HCT116 (cell line): ENCODE measurements around the gene TRIM5. TPM values are rescaled to one million over a fixed set of nuclear protein-coding genes. Genes with fewer than 3 reads are reported as not detected.

Experiments used
- ATAC-seq: fragments of 200-7000 bp; cut with Tn5 transposase; 2 replicates; pipeline ENCODE4 v1.9.1; 2020; ENCODE audit warnings: mild to moderate bottlenecking, moderate library complexity
- BruUV-seq: library from RNA; stranded (reverse); fragments of 400-500 nt; replicated peaks from 2 replicates; lab custom pipeline; 2021; lab: Mats Ljungman, UMichigan
- CTCF ChIA-PET: fragments of 300-600 bp; sonication (Branson Sonifier 250); formaldehyde crosslinking; loops from one replicate; lab custom pipeline; 2021; ENCODE audit warnings: antibody characterized with exemption; lab: Charles Lee
- POLR2A ChIA-PET: fragments of 300-600, 350-600 bp; sonication (Branson Sonifier 250); formaldehyde crosslinking; loops from one replicate; lab custom pipeline; 2021; ENCODE audit warnings: antibody characterized with exemption; lab: Charles Lee
- RAD21 ChIA-PET, 2 experiments: fragments of 300-600 bp; sonication (Branson Sonifier 250); formaldehyde crosslinking; loops; one replicate each; lab custom pipeline; 2023; ENCODE audit warnings: low total read pairs in 2 of 2; ENCODE audit not compliant: uncharacterized antibody in 2 of 2, unreplicated experiment in 2 of 2, low non-redundant PET in 1 of 2; lab: Charles Lee
- DNase-seq: peaks from one replicate; pipeline ENCODE4 v3.0.0-alpha.2; 2010; ENCODE audit warnings: low read depth, low spot score
- H2AFZ ChIP-seq: fragments of 200-600 bp; shearing (Covaris generic), sonication (generic); 2 replicates; pipeline ENCODE4 v1.6.1; 2017; ENCODE audit warnings: low read depth, mixed run types, mixed read lengths, antibody characterized with exemption, low read length; ENCODE audit not compliant: poor library complexity, severe bottlenecking
- H3K27ac ChIP-seq: 2 replicates; pipeline ENCODE4 v1.5.1; 2012; ENCODE audit warnings: low read depth, low read length
- H3K27me3 ChIP-seq: fragments of 200-600 bp; sonication (generic); 2 replicates; pipeline ENCODE4 v1.6.1; 2016; ENCODE audit warnings: mixed run types, low read length, mixed read lengths; ENCODE audit not compliant: insufficient read depth
- H3K36me3 ChIP-seq, 2 experiments: fragments of 200-500 bp in 1 of 2; fragments of 200-600 bp in 1 of 2; sonication (Bioruptor generic) in 1 of 2; sonication (generic) in 1 of 2; 2 replicates each; pipeline versions ENCODE4 v1.5.1 to v1.6.1; 2014 to 2016; ENCODE audit warnings: low read length in 2 of 2, inconsistent platforms in 1 of 2, mixed read lengths in 1 of 2, mixed run types in 1 of 2; ENCODE audit not compliant: insufficient read depth in 2 of 2, control insufficient read depth in 1 of 2
- H3K4me1 ChIP-seq, 2 experiments: fragments of 200-600 bp in 1 of 2; sonication (generic) in 1 of 2; 2 replicates each; pipeline versions ENCODE4 v1.5.1 to v1.6.1; 2012 to 2017; ENCODE audit warnings: low read length in 2 of 2, inconsistent platforms in 1 of 2, mild to moderate bottlenecking in 1 of 2, mixed read lengths in 1 of 2, mixed run types in 1 of 2, moderate library complexity in 1 of 2; ENCODE audit not compliant: insufficient read depth in 2 of 2, control insufficient read depth in 1 of 2
- H3K4me2 ChIP-seq: fragments of 200-600 bp; sonication (generic); 2 replicates; pipeline ENCODE4 v1.6.1; 2017; ENCODE audit warnings: mixed run types, low read length, mixed read lengths
- H3K4me3 ChIP-seq, 2 experiments: fragments of 200-600 bp in 1 of 2; sonication (generic) in 1 of 2; replicated peaks in 1 of 2; 2 replicates each; pipeline ENCODE4 v1.5.1; 2011 to 2016; ENCODE audit warnings: low read length in 2 of 2, control low read depth in 1 of 2, low read depth in 1 of 2, mild to moderate bottlenecking in 1 of 2, mixed read lengths in 1 of 2, mixed run types in 1 of 2
- H3K79me2 ChIP-seq: fragments of 200-600 bp; sonication (generic); 2 replicates; pipeline ENCODE4 v1.6.1; 2017; ENCODE audit warnings: mild to moderate bottlenecking, mixed run types, low read length, moderate library complexity, mixed read lengths; ENCODE audit not compliant: insufficient read depth
- H3K9ac ChIP-seq: fragments of 200-600 bp; sonication (generic); 2 replicates; pipeline ENCODE4 v1.6.1; 2016; ENCODE audit warnings: low read length, mixed read lengths
- H3K9me2 ChIP-seq: fragments of 200-600 bp; sonication (generic), shearing (Covaris generic); 2 replicates; pipeline ENCODE4 v1.6.1; 2017; ENCODE audit warnings: mixed run types, mild to moderate bottlenecking, moderate library complexity; ENCODE audit not compliant: insufficient read depth
- H3K9me3 ChIP-seq, 2 experiments: fragments of 200-500 bp in 1 of 2; fragments of 200-600 bp in 1 of 2; sonication (Bioruptor generic) in 1 of 2; sonication (generic) in 1 of 2; 2 replicates each; pipeline ENCODE4 v1.6.1; 2014 to 2017; ENCODE audit warnings: low read length in 2 of 2, mixed read lengths in 2 of 2, inconsistent platforms in 1 of 2, low read depth in 1 of 2, mild to moderate bottlenecking in 1 of 2, mixed run types in 1 of 2, moderate library complexity in 1 of 2; ENCODE audit not compliant: control insufficient read depth in 1 of 2, insufficient read depth in 1 of 2
- H4K20me1 ChIP-seq: fragments of 200-600 bp; sonication (generic), shearing (Covaris generic); 2 replicates; pipeline ENCODE4 v1.6.1; 2017; ENCODE audit warnings: mixed run types, mild to moderate bottlenecking, moderate library complexity; ENCODE audit not compliant: insufficient read depth
- CBX3 ChIP-seq: IDR thresholded peaks from 2 replicates; pipeline ENCODE4 v1.6.1; 2012; ENCODE audit warnings: low read depth
- EZH2phosphoT487 ChIP-seq: fragments of 200-600 bp; IDR thresholded peaks from 2 replicates; pipeline ENCODE4 v1.6.1; 2018; ENCODE audit warnings: antibody characterized with exemption, borderline replicate concordance
- JUND ChIP-seq: IDR thresholded peaks from 2 replicates; pipeline ENCODE4 v1.6.1; 2012
- POLR2A ChIP-seq: IDR thresholded peaks from 2 replicates; pipeline ENCODE4 v1.7.0; 2011; ENCODE audit warnings: borderline replicate concordance; ENCODE audit not compliant: insufficient read depth, insufficient read length; ENCODE audit errors: extremely low read depth
- POLR2AphosphoS5 ChIP-seq: IDR thresholded peaks from 2 replicates; pipeline ENCODE4 v1.6.1; 2011; ENCODE audit warnings: mild to moderate bottlenecking, low read depth, low read length, moderate library complexity
- RAD21 ChIP-seq: IDR thresholded peaks from 2 replicates; pipeline ENCODE4 v1.6.1; 2012; ENCODE audit warnings: low read depth, mild to moderate bottlenecking
- SIN3A ChIP-seq: IDR thresholded peaks from 2 replicates; pipeline ENCODE4 v1.6.1; 2012; ENCODE audit warnings: low read depth
- SP1 ChIP-seq: IDR thresholded peaks from 2 replicates; pipeline ENCODE4 v1.6.1; 2012; ENCODE audit warnings: low read depth
- SRF ChIP-seq: IDR thresholded peaks from 2 replicates; pipeline ENCODE4 v1.6.1; 2012; ENCODE audit warnings: low read depth
- YY1 ChIP-seq: IDR thresholded peaks from 2 replicates; pipeline ENCODE4 v1.6.1; 2011; ENCODE audit warnings: low read length, low read depth, moderate library complexity, mild to moderate bottlenecking; ENCODE audit not compliant: insufficient replicate concordance; ENCODE audit errors: extremely low read depth
- ZFX ChIP-seq: fragments of 450-650 bp; IDR thresholded peaks from 2 replicates; pipeline ENCODE4 v1.6.1; 2017
- ZNF274 ChIP-seq: fragments of 200-500 bp; sonication (Bioruptor generic); IDR thresholded peaks from 2 replicates; pipeline ENCODE4 v1.6.1; 2014; ENCODE audit warnings: mild to moderate bottlenecking, low read depth, low read length, inconsistent platforms
- intact Hi-C: fragments of 100-400 bp; cut with micrococcal nuclease; formaldehyde crosslinking; loops from 2 replicates; pipeline ENCODE4 v1.10.0; 2022
- total RNA-seq: library from RNA; stranded (reverse); gene quantifications from one replicate; pipeline ENCODE4 v1.2.1, GENCODE V29; 2021; ENCODE audit not compliant: unreplicated experiment
- TF ChIP-seq, protein P1 (sequence below), 3 experiments: fragments of 200-600 bp in 1 of 3; sonication (generic) in 1 of 3; IDR thresholded peaks in 2 of 3; conservative IDR thresholded peaks in 1 of 3; 2 replicates each; pipeline ENCODE4 v1.5.1; 2012 to 2017; ENCODE audit warnings: low read depth in 2 of 3, low read length in 2 of 3, antibody characterized with exemption in 1 of 3, borderline replicate concordance in 1 of 3, control low read depth in 1 of 3, mild to moderate bottlenecking in 1 of 3, mixed read lengths in 1 of 3, mixed run types in 1 of 3, moderate library complexity in 1 of 3; ENCODE audit not compliant: insufficient read depth in 1 of 3
- TF ChIP-seq, protein P2 (sequence below): IDR thresholded peaks from 2 replicates; pipeline ENCODE4 v1.6.1; 2012; ENCODE audit warnings: low read depth

The TRIM5 gene
- total RNA-seq, 1 experiment from 2014 or later: 13.7 TPM

DNA sequence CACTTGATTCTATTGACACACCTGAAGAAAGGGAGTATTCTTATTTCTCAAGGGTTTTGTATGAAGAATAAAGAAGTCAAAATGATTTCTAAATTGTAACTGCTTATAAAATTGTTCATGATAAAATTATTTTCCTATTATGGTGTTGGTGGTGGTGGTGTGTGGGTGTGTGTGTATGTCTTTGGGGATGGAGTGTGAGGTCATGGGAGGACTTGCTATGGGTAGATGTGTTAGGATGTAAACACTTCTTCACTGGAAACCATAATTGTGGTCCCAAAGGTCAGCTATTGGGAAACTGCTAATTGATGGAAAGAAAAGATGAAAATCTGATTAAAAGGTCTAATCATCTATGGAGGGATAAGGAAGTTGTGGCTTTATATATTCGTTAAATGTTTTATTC, 9.8 kb upstream of the TRIM5 start:
- H3K4me3 ChIP-seq: no peak overlapping the region
- no TSS peak for BruUV-seq
- ATAC-seq (no peak), DNase-seq (no peak)
- ChIA-PET CTCF (no interaction called here), POLR2A (interaction anchor here (1.6 kb wide), 1 partner anchor 10 kb away, joined by 5 read pairs; the partner anchor contains the start of gene TRIM5), RAD21 (no interaction called here)
- H4K20me1 ChIP-seq: no peaks in the 10 kb centered on the region
- H3K27ac ChIP-seq: no peak overlapping the region
- H2AFZ ChIP-seq: no peak overlapping the region
- H3K27me3 ChIP-seq: peaks cover 43% of the 10 kb centered on the region
- no peak overlapping the region for H3K4me2 ChIP-seq
- H3K4me1 ChIP-seq: no peaks in the 10 kb centered on the region
- H3K9me2 ChIP-seq: no peaks in the 10 kb centered on the region
- no peaks in the 10 kb centered on the region for H3K9me3 ChIP-seq
- no peak for TF ChIP-seq SIN3A
- no peak for TF ChIP-seq POLR2A
- TF ChIP-seq POLR2AphosphoS5: no peak
- no peak for TF ChIP-seq ZFX
- TF ChIP-seq, protein P1, sequence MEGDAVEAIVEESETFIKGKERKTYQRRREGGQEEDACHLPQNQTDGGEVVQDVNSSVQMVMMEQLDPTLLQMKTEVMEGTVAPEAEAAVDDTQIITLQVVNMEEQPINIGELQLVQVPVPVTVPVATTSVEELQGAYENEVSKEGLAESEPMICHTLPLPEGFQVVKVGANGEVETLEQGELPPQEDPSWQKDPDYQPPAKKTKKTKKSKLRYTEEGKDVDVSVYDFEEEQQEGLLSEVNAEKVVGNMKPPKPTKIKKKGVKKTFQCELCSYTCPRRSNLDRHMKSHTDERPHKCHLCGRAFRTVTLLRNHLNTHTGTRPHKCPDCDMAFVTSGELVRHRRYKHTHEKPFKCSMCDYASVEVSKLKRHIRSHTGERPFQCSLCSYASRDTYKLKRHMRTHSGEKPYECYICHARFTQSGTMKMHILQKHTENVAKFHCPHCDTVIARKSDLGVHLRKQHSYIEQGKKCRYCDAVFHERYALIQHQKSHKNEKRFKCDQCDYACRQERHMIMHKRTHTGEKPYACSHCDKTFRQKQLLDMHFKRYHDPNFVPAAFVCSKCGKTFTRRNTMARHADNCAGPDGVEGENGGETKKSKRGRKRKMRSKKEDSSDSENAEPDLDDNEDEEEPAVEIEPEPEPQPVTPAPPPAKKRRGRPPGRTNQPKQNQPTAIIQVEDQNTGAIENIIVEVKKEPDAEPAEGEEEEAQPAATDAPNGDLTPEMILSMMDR (IDR thresholded peaks at IDR 0.05 in 2 of 3, conservative IDR thresholded peaks at IDR 0.05 in 1 of 3; ENCODE audit: borderline replicate concordance in 1 of 3, insufficient read depth in 1 of 3, low read depth in 2 of 3, low read length in 2 of 3): no peak
- TF ChIP-seq JUND: no peak
- no peak for TF ChIP-seq CBX3
- no peak for TF ChIP-seq RAD21
- no peak for TF ChIP-seq ZNF274
- no peak for TF ChIP-seq SP1
- no peak for TF ChIP-seq EZH2phosphoT487
- TF ChIP-seq YY1: no peak
- no peak for TF ChIP-seq SRF
- TF ChIP-seq, protein P2, sequence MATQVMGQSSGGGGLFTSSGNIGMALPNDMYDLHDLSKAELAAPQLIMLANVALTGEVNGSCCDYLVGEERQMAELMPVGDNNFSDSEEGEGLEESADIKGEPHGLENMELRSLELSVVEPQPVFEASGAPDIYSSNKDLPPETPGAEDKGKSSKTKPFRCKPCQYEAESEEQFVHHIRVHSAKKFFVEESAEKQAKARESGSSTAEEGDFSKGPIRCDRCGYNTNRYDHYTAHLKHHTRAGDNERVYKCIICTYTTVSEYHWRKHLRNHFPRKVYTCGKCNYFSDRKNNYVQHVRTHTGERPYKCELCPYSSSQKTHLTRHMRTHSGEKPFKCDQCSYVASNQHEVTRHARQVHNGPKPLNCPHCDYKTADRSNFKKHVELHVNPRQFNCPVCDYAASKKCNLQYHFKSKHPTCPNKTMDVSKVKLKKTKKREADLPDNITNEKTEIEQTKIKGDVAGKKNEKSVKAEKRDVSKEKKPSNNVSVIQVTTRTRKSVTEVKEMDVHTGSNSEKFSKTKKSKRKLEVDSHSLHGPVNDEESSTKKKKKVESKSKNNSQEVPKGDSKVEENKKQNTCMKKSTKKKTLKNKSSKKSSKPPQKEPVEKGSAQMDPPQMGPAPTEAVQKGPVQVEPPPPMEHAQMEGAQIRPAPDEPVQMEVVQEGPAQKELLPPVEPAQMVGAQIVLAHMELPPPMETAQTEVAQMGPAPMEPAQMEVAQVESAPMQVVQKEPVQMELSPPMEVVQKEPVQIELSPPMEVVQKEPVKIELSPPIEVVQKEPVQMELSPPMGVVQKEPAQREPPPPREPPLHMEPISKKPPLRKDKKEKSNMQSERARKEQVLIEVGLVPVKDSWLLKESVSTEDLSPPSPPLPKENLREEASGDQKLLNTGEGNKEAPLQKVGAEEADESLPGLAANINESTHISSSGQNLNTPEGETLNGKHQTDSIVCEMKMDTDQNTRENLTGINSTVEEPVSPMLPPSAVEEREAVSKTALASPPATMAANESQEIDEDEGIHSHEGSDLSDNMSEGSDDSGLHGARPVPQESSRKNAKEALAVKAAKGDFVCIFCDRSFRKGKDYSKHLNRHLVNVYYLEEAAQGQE: no peak
- no peaks in the 10 kb centered on the region for H3K36me3 ChIP-seq
- intact Hi-C loops: no loop called here
- H3K79me2 ChIP-seq: no peaks in the 10 kb centered on the region
- H3K9ac ChIP-seq: no peak overlapping the region
